Kidney epithelial cell (primary cell): ENCODE data around the gene NCOA1. TPM values are rescaled to one million over a fixed set of nuclear protein-coding genes. Genes with fewer than 3 reads are reported as not detected.
"Not testable (repeated sequence)": the region's sequence is repeated elsewhere in the genome, so short reads cannot be mapped to it uniquely, and the experiment has no call there.

Experiments
- DNase-seq: peaks from one replicate; pipeline ENCODE4 v3.0.0-alpha.2; 2010; ENCODE audit warnings: low read depth
- H3K27me3 ChIP-seq: 2 replicates; pipeline ENCODE4 v1.6.0; 2011; ENCODE audit warnings: low read length; ENCODE audit not compliant: control insufficient read depth, insufficient read depth
- H3K36me3 ChIP-seq: 2 replicates; pipeline ENCODE4 v1.5.1; 2011; ENCODE audit warnings: low read length; ENCODE audit not compliant: control insufficient read depth, insufficient read depth
- H3K4me3 ChIP-seq: 2 replicates; pipeline ENCODE4 v1.5.1; 2011; ENCODE audit warnings: low read depth, mild to moderate bottlenecking, control low read depth, low read length
- CTCF ChIP-seq: IDR thresholded peaks from 2 replicates; pipeline ENCODE4 v1.5.1; 2011; ENCODE audit warnings: mild to moderate bottlenecking, moderate library complexity, low read length, control low read depth, inconsistent platforms; ENCODE audit not compliant: insufficient read depth, poor library complexity, severe bottlenecking
- total RNA-seq: library from RNA; depleted of rRNA; stranded (reverse); fragments of >200 nt; gene quantifications from 2 replicates; pipeline ENCODE4 v1.2.3, GENCODE V29; 2015

NCOA1 gene
- total RNA-seq, 1 donor from 2014 or later: 13.3 TPM

- TF ChIP-seq CTCF: peak; percentile 84
- DNase-seq: peak; percentile 89
- Histone ChIP-seq H3K36me3 (no peaks in the 10 kb centered on the region), H3K4me3 (peak within 1 kb of the TSS; percentile 82), H3K27me3 (no peaks in the 10 kb centered on the region)
Measured at GRCh38 chr2:24792874-24793760, 302.1 kb downstream of the NCOA1 start, which contains the start of the genes CENPO and PTRHD1. TSS of gene CENPO (plus strand) at chr2:24793425. CDS start at chr2:24793920, 495 bp downstream. TSS of gene PTRHD1 (minus strand) at chr2:24793391. CDS start at chr2:24793377, 14 bp downstream.

DNA sequence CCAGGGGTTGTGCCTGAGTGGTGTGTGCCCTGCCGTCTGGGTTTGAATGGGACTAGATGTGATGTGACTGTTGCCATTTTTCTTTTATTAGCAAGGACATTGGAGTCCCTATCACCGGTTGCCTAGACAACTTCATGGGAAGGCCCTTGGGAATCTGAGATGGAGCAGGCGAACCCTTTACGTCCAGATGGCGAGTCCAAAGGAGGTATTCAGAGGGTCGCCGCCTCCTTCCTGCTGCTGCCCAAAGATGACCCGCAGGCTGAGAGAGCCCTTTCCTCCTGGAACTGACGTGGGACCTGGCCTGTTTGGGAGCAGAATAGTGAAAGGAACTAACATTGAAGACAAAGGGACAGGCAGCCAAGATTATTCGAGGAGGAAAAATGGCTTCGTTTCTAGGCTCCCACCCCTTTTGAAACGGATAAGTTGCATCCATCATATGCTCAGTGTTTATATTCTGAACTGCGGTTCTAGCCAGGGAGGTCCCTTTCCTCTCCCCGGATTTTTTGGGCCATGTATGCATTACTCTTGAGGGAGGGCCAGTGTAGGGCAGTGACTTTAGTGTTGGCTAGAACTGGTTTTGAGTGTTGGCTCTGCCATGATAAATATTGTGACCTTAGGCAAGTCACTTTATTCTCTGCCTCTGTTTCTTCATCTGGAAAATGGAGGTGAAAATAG is 302.8 kb downstream of the NCOA1 start:
- H3K4me3 ChIP-seq: peak overlapping the region; percentile 82
- no peaks in the 10 kb centered on the region for H3K36me3 ChIP-seq
- TF ChIP-seq CTCF: no peak
- DNase-seq: peak; percentile 2
- no peaks in the 10 kb centered on the region for H3K27me3 ChIP-seq

DNA sequence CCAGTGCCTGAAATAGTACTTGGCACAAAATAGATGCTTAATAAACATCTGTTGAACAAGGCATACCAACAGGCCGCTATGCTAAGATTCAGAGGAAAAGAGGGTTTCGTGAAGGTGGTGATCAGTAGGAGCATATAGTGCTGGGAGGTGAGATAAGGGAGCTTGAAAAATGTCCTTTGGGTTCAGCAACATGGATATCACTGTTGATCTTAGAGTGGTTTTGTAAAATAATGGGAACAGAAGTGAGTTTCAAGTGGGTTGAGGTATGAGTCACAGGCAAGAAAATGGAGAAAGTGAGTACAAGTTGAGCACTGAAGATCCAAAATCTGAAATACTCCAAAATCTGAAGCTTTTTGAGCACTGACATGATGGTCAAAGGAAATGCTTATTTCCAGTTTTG is 306.6 kb downstream of the NCOA1 start:
- no peak for DNase-seq
- Histone ChIP-seq H3K27me3 (no peaks in the 10 kb centered on the region), H3K36me3 (no peaks in the 10 kb centered on the region), H3K4me3 (no peak overlapping the region)
- no peak for TF ChIP-seq CTCF

GRCh38 chr2:24800487-24800886 is 309.4 kb downstream of the NCOA1 start:
- not testable (repeated sequence) for H3K36me3 ChIP-seq

GRCh38 chr2:24805811-24806660 is 315.0 kb downstream of the NCOA1 start:
- not testable (repeated sequence) for H3K4me3 ChIP-seq, DNase-seq, H3K27me3 ChIP-seq, H3K36me3 ChIP-seq

More at GRCh38 chr2:24800487-24800886, 309.4 kb downstream of the NCOA1 start:
- H3K27me3 ChIP-seq, DNase-seq, H3K4me3 ChIP-seq: not testable (repeated sequence)

- H3K4me3 ChIP-seq: no peak overlapping the region
- TF ChIP-seq CTCF: no peak
- no peaks in the 10 kb centered on the region for H3K27me3 ChIP-seq
- no peak for DNase-seq
- no peaks in the 10 kb centered on the region for H3K36me3 ChIP-seq
Measured at GRCh38 chr2:24806661-24807036, 315.6 kb downstream of the NCOA1 start.
